ENCODE measurements around the gene KRTAP9-6. TPM values are rescaled to one million over a fixed set of nuclear protein-coding genes. Genes with fewer than 3 reads are reported as not detected.

The KRTAP9-6 gene
- total RNA-seq, 4 donors from 2014 or later, result 0.52 to 7.1 TPM; not detected in 2

DNA sequence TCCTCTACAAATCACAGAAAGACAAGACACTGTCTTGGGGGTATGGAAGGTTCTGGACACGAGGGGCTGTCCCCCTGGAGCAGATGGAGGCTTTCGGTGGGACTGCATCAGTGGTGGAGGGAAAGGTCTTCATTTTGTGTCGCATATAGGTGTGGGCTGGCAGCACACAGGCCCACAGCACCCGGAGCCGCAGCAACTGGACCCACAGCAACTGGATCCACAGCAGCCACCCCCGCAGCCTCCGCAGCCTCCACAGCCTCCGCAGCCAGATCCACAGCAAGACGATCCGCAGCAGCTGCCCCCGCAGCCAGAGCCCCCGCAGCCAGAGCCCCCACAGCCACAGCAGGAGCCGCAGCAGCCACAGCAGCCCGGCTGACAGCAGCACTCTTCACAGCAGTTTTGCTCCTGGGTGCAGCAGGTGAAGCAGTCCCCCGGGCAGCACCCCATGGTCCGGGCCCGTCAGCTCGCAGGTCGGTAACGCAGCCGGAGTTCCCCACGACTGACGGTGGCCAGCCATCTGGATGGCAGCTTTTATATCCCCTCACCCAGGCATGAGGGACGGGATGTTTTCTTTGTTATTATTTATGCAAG lies 50.1 kb downstream of the KRTAP9-6 start, which contains the start of gene KRTAP17-1:
TSS of gene KRTAP17-1 (minus strand) at position 507 of the 591 bp plus-strand sequence. CDS start at position 447, 60 bp downstream.
- no peak for DNase-seq (ENCODE audit: low spot score in 2 of 2)
- H3K27ac ChIP-seq, result no peak within 1 kb of the TSS
- TF ChIP-seq POLR2A (IDR thresholded peaks at IDR 0.05) (no peak), EP300 (IDR thresholded peaks at IDR 0.05) (no peak), POLR2AphosphoS5 (IDR thresholded peaks at IDR 0.05) (no peak)
- TF ChIP-seq, protein P1, sequence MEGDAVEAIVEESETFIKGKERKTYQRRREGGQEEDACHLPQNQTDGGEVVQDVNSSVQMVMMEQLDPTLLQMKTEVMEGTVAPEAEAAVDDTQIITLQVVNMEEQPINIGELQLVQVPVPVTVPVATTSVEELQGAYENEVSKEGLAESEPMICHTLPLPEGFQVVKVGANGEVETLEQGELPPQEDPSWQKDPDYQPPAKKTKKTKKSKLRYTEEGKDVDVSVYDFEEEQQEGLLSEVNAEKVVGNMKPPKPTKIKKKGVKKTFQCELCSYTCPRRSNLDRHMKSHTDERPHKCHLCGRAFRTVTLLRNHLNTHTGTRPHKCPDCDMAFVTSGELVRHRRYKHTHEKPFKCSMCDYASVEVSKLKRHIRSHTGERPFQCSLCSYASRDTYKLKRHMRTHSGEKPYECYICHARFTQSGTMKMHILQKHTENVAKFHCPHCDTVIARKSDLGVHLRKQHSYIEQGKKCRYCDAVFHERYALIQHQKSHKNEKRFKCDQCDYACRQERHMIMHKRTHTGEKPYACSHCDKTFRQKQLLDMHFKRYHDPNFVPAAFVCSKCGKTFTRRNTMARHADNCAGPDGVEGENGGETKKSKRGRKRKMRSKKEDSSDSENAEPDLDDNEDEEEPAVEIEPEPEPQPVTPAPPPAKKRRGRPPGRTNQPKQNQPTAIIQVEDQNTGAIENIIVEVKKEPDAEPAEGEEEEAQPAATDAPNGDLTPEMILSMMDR (IDR thresholded peaks at IDR 0.05), result no peak
- H3K27me3 ChIP-seq, result peaks cover 8% of the 10 kb centered on the region
- H3K4me1 ChIP-seq, result no peaks in the 10 kb centered on the region
- H3K4me3 ChIP-seq, result no peak within 1 kb of the TSS
- 79% methylated on average over 9 of the region's 24 CpGs for WGBS
- no peaks in the 10 kb centered on the region for H3K36me3 ChIP-seq
- H3K9me3 ChIP-seq, result no peaks in the 10 kb centered on the region

Other genes with a start within 250 kb of the KRTAP9-6 start
- gene KRTAP1-5, start 238.2 kb upstream of the KRTAP9-6 start, total RNA-seq, result 100 to 1,000 TPM in 1 of 4 donors, 10 to 100 TPM in 2, 1 to 10 TPM in 1; 1.6 to 199 (median 40.4) TPM
- 1 to 10 TPM in 1 of 4 donors, not detected in 3; 3.2 TPM for gene KRTAP1-4, start 235.2 kb upstream of the KRTAP9-6 start, total RNA-seq
- gene KRTAP1-3, start 230.5 kb upstream of the KRTAP9-6 start, total RNA-seq, result 100 to 1,000 TPM in 1 of 4 donors, 10 to 100 TPM in 2, not detected in 1; 10.7 to 140 (median 28.7) TPM
- 100 to 1,000 TPM in 1 of 4 donors, 10 to 100 TPM in 1, 1 to 10 TPM in 1, not detected in 1; 9.9 to 165 (median 46.0) TPM for gene KRTAP1-1, start 223.9 kb upstream of the KRTAP9-6 start, total RNA-seq
- gene KRTAP2-1, start 218.1 kb upstream of the KRTAP9-6 start, total RNA-seq, result 100 to 1,000 TPM in 1 of 4 donors, 10 to 100 TPM in 2, not detected in 1; 20.1 to 128 (median 37.2) TPM
- gene KRTAP2-2, start 210.1 kb upstream of the KRTAP9-6 start, total RNA-seq, result 10 to 100 TPM in 2 of 4 donors, 1 to 10 TPM in 1, not detected in 1; 8.2 to 41.6 (median 25.3) TPM
- gene KRTAP2-3, start 205.3 kb upstream of the KRTAP9-6 start, total RNA-seq, result 10 to 100 TPM in 1 of 4 donors, under 1 TPM in 1, not detected in 2; 0.64 to 10.8 TPM
- gene KRTAP2-4, start 199.5 kb upstream of the KRTAP9-6 start, total RNA-seq, result 10 to 100 TPM in 2 of 4 donors, 1 to 10 TPM in 1, not detected in 1; 6.5 to 76.9 (median 13.4) TPM
- 10 to 100 TPM in 1 of 4 donors, 1 to 10 TPM in 2, not detected in 1; 7.9 to 50.0 (median 8.5) TPM for gene KRTAP4-7, start 181.2 kb upstream of the KRTAP9-6 start, total RNA-seq
- gene KRTAP4-8, start 167.2 kb upstream of the KRTAP9-6 start, total RNA-seq, result 10 to 100 TPM in 2 of 4 donors, 1 to 10 TPM in 1, not detected in 1; 4.4 to 15.2 (median 13.6) TPM
- gene KRTAP4-16, start 163.2 kb upstream of the KRTAP9-6 start, total RNA-seq, result not detected
- gene KRTAP4-9, start 160.0 kb upstream of the KRTAP9-6 start, total RNA-seq, result 10 to 100 TPM in 3 of 4 donors, not detected in 1; 10.1 to 58.8 (median 13.1) TPM
- 10 to 100 TPM in 1 of 4 donors, 1 to 10 TPM in 2, not detected in 1; 4.3 to 23.4 (median 5.6) TPM for gene KRTAP4-11, start 147.0 kb upstream of the KRTAP9-6 start, total RNA-seq
- 10 to 100 TPM in 1 of 4 donors, 1 to 10 TPM in 2, not detected in 1; 6.1 to 54.5 (median 8.3) TPM for gene KRTAP4-12, start 141.2 kb upstream of the KRTAP9-6 start, total RNA-seq
- gene KRTAP4-6, start 124.8 kb upstream of the KRTAP9-6 start, total RNA-seq, result 10 to 100 TPM in 2 of 4 donors, 1 to 10 TPM in 1, not detected in 1; 9.0 to 45.0 (median 13.0) TPM
- 10 to 100 TPM in 1 of 4 donors, 1 to 10 TPM in 2, not detected in 1; 1.1 to 19.2 (median 2.2) TPM for gene KRTAP4-5, start 115.6 kb upstream of the KRTAP9-6 start, total RNA-seq
- 10 to 100 TPM in 2 of 4 donors, 1 to 10 TPM in 1, not detected in 1; 7.7 to 81.7 (median 24.6) TPM for gene KRTAP4-4, start 104.6 kb upstream of the KRTAP9-6 start, total RNA-seq
- gene KRTAP4-3, start 97.2 kb upstream of the KRTAP9-6 start, total RNA-seq, result 10 to 100 TPM in 2 of 4 donors, 1 to 10 TPM in 1, not detected in 1; 9.0 to 35.4 (median 16.4) TPM
- 10 to 100 TPM in 3 of 4 donors, not detected in 1; 16.1 to 86.3 (median 16.3) TPM for gene KRTAP4-2, start 87.2 kb upstream of the KRTAP9-6 start, total RNA-seq
- gene KRTAP4-1, start 80.5 kb upstream of the KRTAP9-6 start, total RNA-seq, result 10 to 100 TPM in 2 of 4 donors, 1 to 10 TPM in 1, not detected in 1; 4.2 to 51.7 (median 16.7) TPM
- 1 to 10 TPM in 1 of 4 donors, not detected in 3; 1.1 TPM for gene KRTAP9-1, start 75.5 kb upstream of the KRTAP9-6 start, total RNA-seq
- gene KRTAP9-2, start 38.7 kb upstream of the KRTAP9-6 start, total RNA-seq, result 100 to 1,000 TPM in 1 of 4 donors, 10 to 100 TPM in 2, not detected in 1; 36.3 to 127 (median 60.8) TPM
- gene KRTAP9-3, start 32.9 kb upstream of the KRTAP9-6 start, total RNA-seq, result 100 to 1,000 TPM in 1 of 4 donors, 10 to 100 TPM in 2, not detected in 1; 29.0 to 178 (median 61.4) TPM
- gene KRTAP9-8, start 27.4 kb upstream of the KRTAP9-6 start, total RNA-seq, result 10 to 100 TPM in 3 of 4 donors, not detected in 1; 27.1 to 89.8 (median 46.6) TPM
- gene KRTAP9-4, start 15.7 kb upstream of the KRTAP9-6 start, total RNA-seq, result 100 to 1,000 TPM in 1 of 4 donors, 10 to 100 TPM in 2, not detected in 1; 18.8 to 103 (median 50.1) TPM
- gene KRTAP9-9, start 10.0 kb upstream of the KRTAP9-6 start, total RNA-seq, result 10 to 100 TPM in 3 of 4 donors, not detected in 1; 14.3 to 53.1 (median 23.9) TPM
- gene KRTAP9-7, start 10.3 kb downstream of the KRTAP9-6 start, total RNA-seq, result 10 to 100 TPM in 1 of 4 donors, 1 to 10 TPM in 1, not detected in 2; 10.0 to 20.3 TPM
- gene KRTAP29-1, start 37.5 kb downstream of the KRTAP9-6 start, total RNA-seq, result 1 to 10 TPM in 2 of 4 donors, under 1 TPM in 1, not detected in 1; 0.85 to 3.4 (median 2.2) TPM
- 10 to 100 TPM in 1 of 4 donors, 1 to 10 TPM in 2, not detected in 1; 2.2 to 22.0 (median 4.0) TPM for gene KRTAP16-1, start 43.9 kb downstream of the KRTAP9-6 start, total RNA-seq
- gene KRTAP17-1, start 50.3 kb downstream of the KRTAP9-6 start, total RNA-seq, result 10 to 100 TPM in 2 of 4 donors, 1 to 10 TPM in 1, not detected in 1; 8.0 to 81.5 (median 24.2) TPM
- 100 to 1,000 TPM in 1 of 4 donors, 10 to 100 TPM in 1, 1 to 10 TPM in 2; 1.2 to 144 (median 8.3) TPM for gene KRT33A, start 85.5 kb downstream of the KRTAP9-6 start, total RNA-seq
- gene KRT33B, start 104.4 kb downstream of the KRTAP9-6 start, total RNA-seq, result 100 to 1,000 TPM in 1 of 4 donors, 10 to 100 TPM in 2, not detected in 1; 10.7 to 194 (median 27.9) TPM
- gene KRT34, start 116.9 kb downstream of the KRTAP9-6 start, total RNA-seq, result 100 to 1,000 TPM in 1 of 4 donors, 10 to 100 TPM in 2, under 1 TPM in 1; 0.56 to 117 (median 22.2) TPM
- gene KRT31, start 132.2 kb downstream of the KRTAP9-6 start, total RNA-seq, result 100 to 1,000 TPM in 1 of 4 donors, 10 to 100 TPM in 3; 38.5 to 618 (median 84.8) TPM
- 1 to 10 TPM in 1 of 4 donors, under 1 TPM in 1, not detected in 2; 0.53 to 7.1 TPM for gene KRT37, start 159.2 kb downstream of the KRTAP9-6 start, total RNA-seq
- 10 to 100 TPM in 1 of 4 donors, 1 to 10 TPM in 2, not detected in 1; 1.6 to 21.6 (median 3.9) TPM for gene KRT38, start 175.6 kb downstream of the KRTAP9-6 start, total RNA-seq
- gene KRT32, start 202.0 kb downstream of the KRTAP9-6 start, total RNA-seq, result 10 to 100 TPM in 3 of 4 donors, under 1 TPM in 1; 0.40 to 71.2 (median 14.8) TPM
- gene KRT35, start 215.8 kb downstream of the KRTAP9-6 start, total RNA-seq, result 100 to 1,000 TPM in 1 of 4 donors, 10 to 100 TPM in 2, 1 to 10 TPM in 1; 2.5 to 156 (median 38.8) TPM
- 1 to 10 TPM in 2 of 4 donors, under 1 TPM in 1, not detected in 1; 0.79 to 3.9 (median 1.2) TPM for gene KRT36, start 224.5 kb downstream of the KRTAP9-6 start, total RNA-seq
- under 1 TPM in 1 of 4 donors, not detected in 3; 0.51 TPM for gene KRT13, start 240.2 kb downstream of the KRTAP9-6 start, total RNA-seq

Data from suprapubic skin (tissue), 4 donors.